HG03135 (cell line): ENCODE results near the gene PDLIM3.
"Not testable (repeated sequence)": the region's sequence is repeated elsewhere in the genome, so short reads cannot be mapped to it uniquely, and the experiment has no call there.

ENCODE experiments used
- ATAC-seq: cut with Tn5 transposase; IDR thresholded peaks from one replicate; pipeline ENCODE4 v1.9.1; 2021; ENCODE audit warnings: mild to moderate bottlenecking, moderate library complexity; ENCODE audit not compliant: unreplicated experiment

Gene PDLIM3

GRCh38 chr4:185554365-185555126, 19.2 kb upstream of the PDLIM3 start:
- no peak for ATAC-seq

- ATAC-seq = no peak
Measured at GRCh38 chr4:185552254-185552653, 16.9 kb upstream of the PDLIM3 start.

DNA sequence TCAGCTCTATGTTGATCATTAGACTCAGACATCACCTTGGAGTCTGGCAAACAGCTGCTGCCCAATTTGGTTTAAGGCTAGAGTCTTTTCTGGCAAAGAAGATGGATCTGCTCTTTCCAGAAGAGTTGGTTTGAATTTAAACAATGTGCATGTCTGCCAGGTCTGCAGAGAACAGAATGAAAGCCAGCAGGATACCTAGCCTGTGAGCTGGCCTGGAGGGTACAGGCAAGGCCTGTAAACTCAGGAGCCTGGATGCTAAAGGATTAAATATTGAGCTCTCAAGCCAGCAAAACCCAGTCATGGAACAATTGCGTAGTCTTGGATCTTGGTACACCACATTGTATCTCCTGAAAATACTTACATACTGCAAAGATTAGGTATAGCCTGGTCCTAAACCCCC, 15.6 kb upstream of the PDLIM3 start:
- no peak for ATAC-seq

GRCh38 chr4:185549095-185549639, 13.9 kb upstream of the PDLIM3 start:
- ATAC-seq = no peak

DNA sequence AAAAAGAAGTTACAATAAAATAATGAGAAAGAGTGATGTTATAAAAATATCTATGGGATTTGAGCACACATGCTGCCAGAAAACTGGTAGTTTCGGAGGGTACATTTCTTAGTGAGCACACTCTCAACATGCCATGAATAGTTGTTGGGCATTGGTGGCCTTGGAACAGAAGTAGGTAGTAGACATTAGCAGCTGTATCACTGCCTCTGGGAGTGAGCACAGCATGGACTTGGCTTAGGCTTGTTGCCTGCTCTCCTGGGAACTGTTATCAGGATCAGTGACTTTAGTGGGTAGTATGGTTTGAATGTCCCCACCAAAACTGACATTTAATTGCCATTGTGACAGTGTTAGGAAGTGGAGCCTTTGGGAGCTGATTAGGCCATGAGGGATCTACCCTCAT, 13.3 kb upstream of the PDLIM3 start:
- no peak for ATAC-seq

- ATAC-seq = no peak
Measured at GRCh38 chr4:185546335-185546734, 11.0 kb upstream of the PDLIM3 start.

DNA sequence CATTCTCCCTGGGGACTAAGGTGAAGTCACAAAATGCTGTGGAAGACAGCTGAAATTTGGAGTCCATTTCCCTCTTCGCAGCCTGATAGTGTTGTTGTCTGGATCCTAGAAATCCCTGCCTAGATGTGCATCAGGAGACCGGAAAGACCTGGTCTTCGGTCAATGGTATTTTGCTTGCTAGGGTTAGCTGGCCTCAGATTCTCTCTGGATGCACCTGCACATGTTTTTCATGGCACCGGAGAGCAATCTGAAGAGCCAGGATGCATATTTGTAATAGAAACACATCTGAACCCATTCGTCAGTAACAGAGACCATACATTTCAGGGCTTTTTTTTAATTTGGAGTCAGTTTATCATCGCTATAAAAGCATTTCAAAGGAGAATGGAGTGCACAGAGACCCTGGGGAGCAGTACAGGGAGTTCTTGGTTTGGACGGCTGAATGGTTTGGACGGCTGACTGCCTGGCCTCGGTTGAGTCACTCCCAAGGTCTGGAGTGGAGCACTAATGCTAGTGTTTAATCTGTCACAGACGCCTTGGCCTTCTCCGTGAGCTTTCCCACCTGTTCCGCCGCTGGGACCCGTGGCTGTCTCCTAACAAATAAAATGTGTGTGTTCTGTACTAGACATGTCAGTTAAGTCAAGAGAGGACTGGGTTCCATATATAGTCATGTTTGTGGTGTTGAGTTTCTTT, 7.5 kb upstream of the PDLIM3 start:
- ATAC-seq = no peak

DNA sequence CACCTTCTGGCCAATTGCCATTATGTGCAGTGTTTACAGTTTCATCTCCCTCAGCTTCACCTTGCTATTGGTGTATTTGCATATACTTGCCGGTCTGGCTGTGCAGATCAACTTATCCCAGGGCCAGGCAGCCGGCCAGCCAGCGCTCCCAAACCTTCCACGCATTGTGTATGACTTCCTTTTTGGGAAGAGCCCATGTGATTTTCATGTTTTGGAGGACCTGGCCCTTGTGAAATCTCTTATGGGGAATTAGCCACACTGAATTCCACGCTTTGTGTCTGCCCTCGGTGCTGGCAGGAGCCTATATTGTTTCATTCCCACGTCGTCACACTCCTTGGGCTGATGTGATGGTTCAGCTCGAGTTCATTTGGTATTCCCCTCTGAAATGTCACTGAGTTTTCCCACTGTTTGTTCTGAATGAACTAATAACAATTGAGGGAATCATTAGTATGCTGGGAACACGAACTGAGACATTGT, 6.0 kb upstream of the PDLIM3 start:
- no peak for ATAC-seq

DNA sequence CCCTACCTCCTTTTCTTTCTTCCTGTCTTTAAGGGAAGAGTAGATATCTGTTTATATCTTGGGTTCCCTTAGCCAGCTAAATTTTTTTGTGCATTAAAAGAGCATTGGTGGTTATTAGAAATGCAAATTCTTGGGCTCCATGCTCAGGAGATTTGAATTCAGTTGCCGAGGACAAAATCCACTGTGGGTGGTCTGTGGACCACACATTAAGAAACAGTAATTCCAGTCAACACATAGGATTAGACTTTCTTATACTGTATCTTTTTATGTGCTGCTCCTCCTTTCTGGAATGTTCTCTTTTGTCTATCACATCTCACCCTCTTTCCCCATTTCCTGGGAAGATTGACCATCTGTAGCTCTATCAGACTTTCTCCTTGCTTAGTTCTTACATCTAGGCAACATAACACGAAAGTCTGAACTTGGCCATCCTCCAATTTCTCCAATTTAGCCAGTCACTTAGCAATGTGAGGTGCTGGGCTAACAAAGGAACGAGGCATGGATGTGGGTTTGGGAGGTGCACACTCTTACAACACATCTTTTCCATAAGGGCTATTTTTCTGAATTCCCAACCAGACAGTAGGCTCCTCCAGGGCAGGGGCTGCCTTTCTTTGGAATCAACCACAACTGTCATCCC, 5.3 kb upstream of the PDLIM3 start:
- ATAC-seq = no peak

- ATAC-seq = no peak
Measured at GRCh38 chr4:185540040-185540439, 4.7 kb upstream of the PDLIM3 start.

GRCh38 chr4:185538806-185539205, 3.5 kb upstream of the PDLIM3 start:
- ATAC-seq = no peak

GRCh38 chr4:185536411-185536709, 1.1 kb upstream of the PDLIM3 start:
- ATAC-seq = no peak

GRCh38 chr4:185535612-185536410, 504 bp upstream of the PDLIM3 start:
- ATAC-seq = no peak

- no peak for ATAC-seq
Measured at GRCh38 chr4:185534511-185534865, 819 bp downstream of the PDLIM3 start.

DNA sequence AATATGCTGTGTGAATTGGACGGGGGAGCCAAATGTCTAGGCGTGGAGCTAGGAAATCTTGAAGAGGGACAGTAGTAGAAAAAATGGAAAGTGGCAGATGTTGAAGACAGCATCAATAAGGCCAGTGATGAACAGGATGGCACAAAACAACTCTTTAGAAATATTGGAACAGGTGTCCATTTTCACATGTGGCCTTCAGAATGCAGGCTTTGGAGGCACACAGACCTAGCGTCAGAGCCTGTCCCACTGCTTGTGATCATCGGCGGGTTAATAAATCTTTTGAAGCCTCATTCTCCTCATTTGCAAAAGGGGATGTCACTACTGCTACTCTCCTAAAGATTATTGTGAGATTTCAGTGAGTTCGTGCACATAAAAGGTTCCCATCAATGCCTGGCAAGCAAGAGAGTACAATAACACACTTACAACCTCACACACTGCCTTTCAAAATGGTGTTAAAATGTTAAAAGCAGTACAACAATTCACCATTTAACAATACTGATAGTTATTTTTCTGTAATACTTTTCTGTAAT, 2.4 kb downstream of the PDLIM3 start:
- ATAC-seq = no peak

GRCh38 chr4:185532293-185532692, 3.0 kb downstream of the PDLIM3 start:
- no peak for ATAC-seq

DNA sequence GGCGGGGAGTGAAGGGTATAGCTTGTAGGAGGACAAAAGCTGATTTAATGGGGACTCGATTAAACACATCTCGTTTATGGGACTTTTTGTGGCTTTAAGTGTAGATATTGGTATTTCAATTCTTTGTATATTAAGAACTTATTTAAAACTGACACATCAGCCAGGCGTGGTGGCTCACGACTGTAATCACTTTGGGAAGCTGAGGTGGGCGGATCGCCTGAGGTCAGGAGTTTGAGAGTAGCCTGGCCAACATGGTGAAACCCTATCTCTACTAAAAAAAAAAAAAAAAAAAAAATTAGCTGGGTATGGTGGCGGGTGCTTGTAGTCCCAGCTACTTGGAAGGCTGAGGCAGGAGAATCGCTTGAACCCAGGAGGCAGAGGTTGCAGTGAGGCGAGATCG, 3.7 kb downstream of the PDLIM3 start:
- not testable (repeated sequence) for ATAC-seq

GRCh38 chr4:185529413-185529812, 5.9 kb downstream of the PDLIM3 start:
- ATAC-seq = no peak

GRCh38 chr4:185524888-185525863, 10.1 kb downstream of the PDLIM3 start:
- no peak for ATAC-seq

- no peak for ATAC-seq
Measured at GRCh38 chr4:185523862-185524261, 11.4 kb downstream of the PDLIM3 start.
